Measurements from ENCODE around the gene TANGO6.

DNA sequence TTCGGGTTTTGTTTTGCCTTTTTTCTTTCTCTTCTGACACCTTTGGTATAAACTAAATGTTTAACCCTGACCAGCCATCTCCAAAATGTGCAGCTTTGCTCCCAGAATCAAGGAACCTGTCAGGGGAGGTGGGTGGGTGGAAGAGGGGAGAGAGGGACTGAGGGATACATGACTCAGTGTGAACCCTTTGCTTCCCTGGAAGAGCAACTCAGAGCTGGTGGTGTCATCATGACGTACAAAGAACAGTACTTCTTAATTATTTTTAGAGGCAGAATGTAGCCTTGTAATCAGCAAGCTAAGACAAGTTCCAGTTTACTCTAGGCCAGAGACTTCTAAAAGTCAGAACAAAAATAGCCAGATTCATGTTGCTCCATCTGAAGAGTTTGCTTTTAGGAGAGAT is 142.5 kb downstream of the TANGO6 start:
- TF ChIP-seq, protein P1, sequence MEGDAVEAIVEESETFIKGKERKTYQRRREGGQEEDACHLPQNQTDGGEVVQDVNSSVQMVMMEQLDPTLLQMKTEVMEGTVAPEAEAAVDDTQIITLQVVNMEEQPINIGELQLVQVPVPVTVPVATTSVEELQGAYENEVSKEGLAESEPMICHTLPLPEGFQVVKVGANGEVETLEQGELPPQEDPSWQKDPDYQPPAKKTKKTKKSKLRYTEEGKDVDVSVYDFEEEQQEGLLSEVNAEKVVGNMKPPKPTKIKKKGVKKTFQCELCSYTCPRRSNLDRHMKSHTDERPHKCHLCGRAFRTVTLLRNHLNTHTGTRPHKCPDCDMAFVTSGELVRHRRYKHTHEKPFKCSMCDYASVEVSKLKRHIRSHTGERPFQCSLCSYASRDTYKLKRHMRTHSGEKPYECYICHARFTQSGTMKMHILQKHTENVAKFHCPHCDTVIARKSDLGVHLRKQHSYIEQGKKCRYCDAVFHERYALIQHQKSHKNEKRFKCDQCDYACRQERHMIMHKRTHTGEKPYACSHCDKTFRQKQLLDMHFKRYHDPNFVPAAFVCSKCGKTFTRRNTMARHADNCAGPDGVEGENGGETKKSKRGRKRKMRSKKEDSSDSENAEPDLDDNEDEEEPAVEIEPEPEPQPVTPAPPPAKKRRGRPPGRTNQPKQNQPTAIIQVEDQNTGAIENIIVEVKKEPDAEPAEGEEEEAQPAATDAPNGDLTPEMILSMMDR (IDR thresholded peaks at IDR 0.05), result no peak
- no peak for TF ChIP-seq POLR2A (IDR thresholded peaks at IDR 0.05)
